ENCODE results near the gene TCF7. TPM values are rescaled to one million over a fixed set of nuclear protein-coding genes. Genes with fewer than 3 reads are reported as not detected.

TCF7 gene
- total and polyA plus RNA-seq, 2 of the 13 experiments (the other 11 are each of a cell fraction or from before 2014, with no cell fraction given) = 6.3 to 6.8 TPM

DNA sequence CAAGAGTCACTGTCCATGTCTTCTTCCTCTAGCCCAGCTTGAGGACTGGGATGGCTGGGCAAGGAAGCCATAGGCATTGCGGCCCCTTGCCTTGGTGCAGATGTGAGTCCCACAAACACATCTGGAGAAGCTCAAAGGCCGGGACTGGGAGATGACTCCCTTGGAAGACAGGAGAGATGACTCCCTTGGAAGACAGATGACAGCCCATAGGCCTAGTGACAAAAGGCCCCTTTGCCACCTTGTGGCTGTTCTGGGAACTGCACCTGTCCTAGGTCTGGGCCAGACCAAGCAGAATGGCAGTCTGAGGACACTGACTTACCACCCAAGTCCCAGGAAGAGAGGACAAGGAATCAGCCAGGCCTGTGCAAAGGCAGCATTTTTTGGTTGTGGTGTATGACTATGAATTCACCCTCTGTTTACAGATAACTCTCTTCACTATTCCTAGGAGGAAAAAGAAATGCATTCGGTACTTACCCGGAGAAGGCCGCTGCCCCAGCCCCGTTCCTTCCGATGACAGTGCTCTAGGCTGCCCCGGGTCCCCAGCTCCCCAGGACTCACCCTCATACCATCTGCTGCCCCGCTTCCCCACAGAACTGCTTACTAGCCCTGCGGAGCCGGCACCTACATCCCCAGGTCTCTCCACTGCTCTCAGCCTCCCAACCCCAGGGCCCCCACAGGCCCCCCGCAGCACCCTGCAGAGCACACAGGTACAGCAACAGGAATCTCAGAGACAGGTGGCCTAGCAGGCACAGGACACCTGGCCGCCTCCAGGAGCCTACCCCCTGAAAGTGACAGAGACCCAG is 31.5 kb downstream of the TCF7 start (continued):
- TF ChIP-seq, protein P1, sequence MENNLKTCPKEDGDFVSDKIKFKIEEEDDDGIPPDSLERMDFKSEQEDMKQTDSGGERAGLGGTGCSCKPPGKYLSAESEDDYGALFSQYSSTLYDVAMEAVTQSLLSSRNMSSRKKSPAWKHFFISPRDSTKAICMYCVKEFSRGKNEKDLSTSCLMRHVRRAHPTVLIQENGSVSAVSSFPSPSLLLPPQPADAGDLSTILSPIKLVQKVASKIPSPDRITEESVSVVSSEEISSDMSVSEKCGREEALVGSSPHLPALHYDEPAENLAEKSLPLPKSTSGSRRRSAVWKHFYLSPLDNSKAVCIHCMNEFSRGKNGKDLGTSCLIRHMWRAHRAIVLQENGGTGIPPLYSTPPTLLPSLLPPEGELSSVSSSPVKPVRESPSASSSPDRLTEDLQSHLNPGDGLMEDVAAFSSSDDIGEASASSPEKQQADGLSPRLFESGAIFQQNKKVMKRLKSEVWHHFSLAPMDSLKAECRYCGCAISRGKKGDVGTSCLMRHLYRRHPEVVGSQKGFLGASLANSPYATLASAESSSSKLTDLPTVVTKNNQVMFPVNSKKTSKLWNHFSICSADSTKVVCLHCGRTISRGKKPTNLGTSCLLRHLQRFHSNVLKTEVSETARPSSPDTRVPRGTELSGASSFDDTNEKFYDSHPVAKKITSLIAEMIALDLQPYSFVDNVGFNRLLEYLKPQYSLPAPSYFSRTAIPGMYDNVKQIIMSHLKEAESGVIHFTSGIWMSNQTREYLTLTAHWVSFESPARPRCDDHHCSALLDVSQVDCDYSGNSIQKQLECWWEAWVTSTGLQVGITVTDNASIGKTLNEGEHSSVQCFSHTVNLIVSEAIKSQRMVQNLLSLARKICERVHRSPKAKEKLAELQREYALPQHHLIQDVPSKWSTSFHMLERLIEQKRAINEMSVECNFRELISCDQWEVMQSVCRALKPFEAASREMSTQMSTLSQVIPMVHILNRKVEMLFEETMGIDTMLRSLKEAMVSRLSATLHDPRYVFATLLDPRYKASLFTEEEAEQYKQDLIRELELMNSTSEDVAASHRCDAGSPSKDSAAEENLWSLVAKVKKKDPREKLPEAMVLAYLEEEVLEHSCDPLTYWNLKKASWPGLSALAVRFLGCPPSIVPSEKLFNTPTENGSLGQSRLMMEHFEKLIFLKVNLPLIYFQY (CRISPR knock-in tag; IDR thresholded peaks at IDR 0.05; ENCODE audit: borderline replicate concordance) = 0 out of 2 replicates have a peak, but pooled peaks have one; percentile 34
- TF ChIP-seq RAD21 (CRISPR knock-in tag; IDR thresholded peaks at IDR 0.05) (peak; percentile 63), REPIN1 (CRISPR knock-in tag; IDR thresholded peaks at IDR 0.05; ENCODE audit: borderline replicate concordance, low read depth) (peak; percentile 54; the same call in 1 of the 2 replicates), ZNF83 (CRISPR knock-in tag; IDR thresholded peaks at IDR 0.05; ENCODE audit: borderline replicate concordance) (no peak), CBX5 (CRISPR knock-in tag; IDR thresholded peaks at IDR 0.05; ENCODE audit: borderline replicate concordance) (peak; percentile 85; the same call in 1 of the 2 replicates), STAG1 (CRISPR knock-in tag; IDR thresholded peaks at IDR 0.05) (peak; percentile 81), NCOA1 (CRISPR knock-in tag; IDR thresholded peaks at IDR 0.05) (no peak), MIER2 (CRISPR knock-in tag; IDR thresholded peaks at IDR 0.05) (0 out of 2 replicates have a peak, but pooled peaks have one; percentile 39), ARHGAP35 (CRISPR knock-in tag; IDR thresholded peaks at IDR 0.05; ENCODE audit: borderline replicate concordance) (no peak), FOSL2 (CRISPR knock-in tag; IDR thresholded peaks at IDR 0.05) (peak; percentile 17; the same call in 1 of the 2 replicates), ZFX (CRISPR knock-in tag; IDR thresholded peaks at IDR 0.05; ENCODE audit: low read depth) (peak; percentile 53; the same call in 1 of the 2 replicates), RARA (CRISPR knock-in tag; IDR thresholded peaks at IDR 0.05) (0 out of 2 replicates have a peak, but pooled peaks have one; percentile 9), TOPORS (CRISPR knock-in tag; IDR thresholded peaks at IDR 0.05) (no peak), GATAD2A (CRISPR knock-in tag; IDR thresholded peaks at IDR 0.05) (0 out of 2 replicates have a peak, but pooled peaks have one; percentile 11), YY1 (IDR thresholded peaks at IDR 0.05; ENCODE audit: insufficient read depth, insufficient replicate concordance, low read depth, low read length) (peak; percentile 19), XRCC5 (optimal IDR thresholded peaks at IDR 0.05; ENCODE audit: low read length) (peak; percentile 71), EED (CRISPR knock-in tag; IDR thresholded peaks at IDR 0.05) (peak; percentile 35; the same call in 1 of the 2 replicates), KMT2B (CRISPR knock-in tag; IDR thresholded peaks at IDR 0.05) (0 out of 2 replicates have a peak, but pooled peaks have one; percentile 32)
- TF ChIP-seq, protein P2, sequence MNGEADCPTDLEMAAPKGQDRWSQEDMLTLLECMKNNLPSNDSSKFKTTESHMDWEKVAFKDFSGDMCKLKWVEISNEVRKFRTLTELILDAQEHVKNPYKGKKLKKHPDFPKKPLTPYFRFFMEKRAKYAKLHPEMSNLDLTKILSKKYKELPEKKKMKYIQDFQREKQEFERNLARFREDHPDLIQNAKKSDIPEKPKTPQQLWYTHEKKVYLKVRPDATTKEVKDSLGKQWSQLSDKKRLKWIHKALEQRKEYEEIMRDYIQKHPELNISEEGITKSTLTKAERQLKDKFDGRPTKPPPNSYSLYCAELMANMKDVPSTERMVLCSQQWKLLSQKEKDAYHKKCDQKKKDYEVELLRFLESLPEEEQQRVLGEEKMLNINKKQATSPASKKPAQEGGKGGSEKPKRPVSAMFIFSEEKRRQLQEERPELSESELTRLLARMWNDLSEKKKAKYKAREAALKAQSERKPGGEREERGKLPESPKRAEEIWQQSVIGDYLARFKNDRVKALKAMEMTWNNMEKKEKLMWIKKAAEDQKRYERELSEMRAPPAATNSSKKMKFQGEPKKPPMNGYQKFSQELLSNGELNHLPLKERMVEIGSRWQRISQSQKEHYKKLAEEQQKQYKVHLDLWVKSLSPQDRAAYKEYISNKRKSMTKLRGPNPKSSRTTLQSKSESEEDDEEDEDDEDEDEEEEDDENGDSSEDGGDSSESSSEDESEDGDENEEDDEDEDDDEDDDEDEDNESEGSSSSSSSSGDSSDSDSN (CRISPR knock-in tag; IDR thresholded peaks at IDR 0.05) = 0 out of 2 replicates have a peak, but pooled peaks have one; percentile 25
- TF ChIP-seq, protein P3, sequence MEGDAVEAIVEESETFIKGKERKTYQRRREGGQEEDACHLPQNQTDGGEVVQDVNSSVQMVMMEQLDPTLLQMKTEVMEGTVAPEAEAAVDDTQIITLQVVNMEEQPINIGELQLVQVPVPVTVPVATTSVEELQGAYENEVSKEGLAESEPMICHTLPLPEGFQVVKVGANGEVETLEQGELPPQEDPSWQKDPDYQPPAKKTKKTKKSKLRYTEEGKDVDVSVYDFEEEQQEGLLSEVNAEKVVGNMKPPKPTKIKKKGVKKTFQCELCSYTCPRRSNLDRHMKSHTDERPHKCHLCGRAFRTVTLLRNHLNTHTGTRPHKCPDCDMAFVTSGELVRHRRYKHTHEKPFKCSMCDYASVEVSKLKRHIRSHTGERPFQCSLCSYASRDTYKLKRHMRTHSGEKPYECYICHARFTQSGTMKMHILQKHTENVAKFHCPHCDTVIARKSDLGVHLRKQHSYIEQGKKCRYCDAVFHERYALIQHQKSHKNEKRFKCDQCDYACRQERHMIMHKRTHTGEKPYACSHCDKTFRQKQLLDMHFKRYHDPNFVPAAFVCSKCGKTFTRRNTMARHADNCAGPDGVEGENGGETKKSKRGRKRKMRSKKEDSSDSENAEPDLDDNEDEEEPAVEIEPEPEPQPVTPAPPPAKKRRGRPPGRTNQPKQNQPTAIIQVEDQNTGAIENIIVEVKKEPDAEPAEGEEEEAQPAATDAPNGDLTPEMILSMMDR (CRISPR knock-in tag; IDR thresholded peaks at IDR 0.05) = peak; percentile 94
- TF ChIP-seq, protein P4, sequence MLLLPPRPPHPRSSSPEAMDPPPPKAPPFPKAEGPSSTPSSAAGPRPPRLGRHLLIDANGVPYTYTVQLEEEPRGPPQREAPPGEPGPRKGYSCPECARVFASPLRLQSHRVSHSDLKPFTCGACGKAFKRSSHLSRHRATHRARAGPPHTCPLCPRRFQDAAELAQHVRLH (CRISPR knock-in tag; IDR thresholded peaks at IDR 0.05; ENCODE audit: borderline replicate concordance, low read depth) = 0 out of 2 replicates have a peak, but pooled peaks have one; percentile 29

Data from HepG2 (cell line).